Neural cell (in vitro differentiated cells): Measurements from ENCODE around the gene PLCB1. TPM values are rescaled to one million over a fixed set of nuclear protein-coding genes. Genes with fewer than 3 reads are reported as not detected.

Experiments used
- H2AFZ ChIP-seq: fragments of 200-600, 300-800 bp; sonication (generic), shearing (Covaris generic); 2 replicates; pipeline ENCODE4 v1.6.0; 2014; ENCODE audit warnings: low read depth, mild to moderate bottlenecking, antibody characterized with exemption, low read length, moderate library complexity
- H3F3A ChIP-seq: fragments of 200-600 bp; shearing (Covaris generic); 2 replicates; pipeline ENCODE4 v1.6.1; 2016; ENCODE audit warnings: mild to moderate bottlenecking, moderate library complexity, mixed read lengths, antibody characterized with exemption, low read length; ENCODE audit not compliant: insufficient read depth, poor library complexity, severe bottlenecking
- H3K27ac ChIP-seq: fragments of 200-600, 300-800 bp; sonication (generic), shearing (Covaris generic); 2 replicates; pipeline ENCODE4 v1.5.1; 2014; ENCODE audit warnings: mild to moderate bottlenecking, low read length, moderate library complexity
- H3K27me3 ChIP-seq: fragments of 300-800, 200-600 bp; sonication (generic), shearing (Covaris generic); 2 replicates; pipeline ENCODE4 v1.6.0; 2014; ENCODE audit warnings: mild to moderate bottlenecking, low read depth, low read length, moderate library complexity; ENCODE audit not compliant: insufficient read depth
- H3K36me3 ChIP-seq: fragments of 300-800, 200-600 bp; sonication (generic), shearing (Covaris generic); 2 replicates; pipeline ENCODE4 v1.5.1; 2014; ENCODE audit warnings: mild to moderate bottlenecking, antibody characterized with exemption, low read length, moderate library complexity; ENCODE audit not compliant: insufficient read depth
- H3K4me2 ChIP-seq: fragments of 300-800, 200-600 bp; sonication (generic), shearing (Covaris generic); 2 replicates; pipeline ENCODE4 v1.6.0; 2014; ENCODE audit warnings: mild to moderate bottlenecking, low read length
- H3K4me3 ChIP-seq: fragments of 300-800, 200-600 bp; sonication (generic), shearing (Covaris generic); 2 replicates; pipeline ENCODE4 v1.5.1; 2014; ENCODE audit warnings: mild to moderate bottlenecking, low read length, moderate library complexity
- H3K79me2 ChIP-seq: fragments of 200-600 bp; shearing (Covaris generic); replicated peaks from 2 replicates; pipeline ENCODE4 v1.6.0; 2014; ENCODE audit warnings: mild to moderate bottlenecking, low read length, moderate library complexity; ENCODE audit not compliant: insufficient read depth
- H3K9ac ChIP-seq: fragments of 300-800, 200-600 bp; sonication (generic), shearing (Covaris generic); 2 replicates; pipeline ENCODE4 v1.6.1; 2016; ENCODE audit warnings: mild to moderate bottlenecking, low read length, mixed read lengths
- H3K9me2 ChIP-seq: fragments of 200-600 bp; shearing (Covaris generic); 2 replicates; pipeline ENCODE4 v1.6.1; 2016; ENCODE audit warnings: mild to moderate bottlenecking, low read length, mixed read lengths; ENCODE audit not compliant: insufficient read depth
- H3K9me3 ChIP-seq: fragments of 200-600, 300-800 bp; sonication (generic), shearing (Covaris generic); 2 replicates; pipeline ENCODE4 v1.6.1; 2016; ENCODE audit warnings: mild to moderate bottlenecking, mixed run types, low read length, moderate library complexity, mixed read lengths
- H4K20me1 ChIP-seq: fragments of 200-600 bp; shearing (Covaris generic); 2 replicates; pipeline ENCODE4 v1.6.1; 2016; ENCODE audit warnings: mild to moderate bottlenecking, mixed run types; ENCODE audit not compliant: insufficient read depth
- CTCF ChIP-seq: fragments of 450-650 bp; IDR thresholded peaks from 2 replicates; pipeline ENCODE4 v1.5.1; 2014; ENCODE audit warnings: antibody characterized with exemption, mild to moderate bottlenecking, moderate library complexity; ENCODE audit not compliant: poor library complexity, severe bottlenecking
- EP300 ChIP-seq: fragments of 450-650 bp; conservative IDR thresholded peaks from 2 replicates; pipeline ENCODE4 v1.6.1; 2014; ENCODE audit warnings: antibody characterized with exemption, mild to moderate bottlenecking, moderate library complexity; ENCODE audit not compliant: poor library complexity, severe bottlenecking
- EZH2 ChIP-seq: fragments of 200-600, 300-800 bp; shearing (Covaris generic), sonication (generic); IDR thresholded peaks from 2 replicates; pipeline ENCODE4 v1.6.1; 2014; ENCODE audit warnings: antibody characterized with exemption, low read length, borderline replicate concordance, mild to moderate bottlenecking; ENCODE audit not compliant: insufficient read depth, poor library complexity, severe bottlenecking
- MXI1 ChIP-seq: fragments of 450-650 bp; conservative IDR thresholded peaks from 2 replicates; pipeline ENCODE4 v1.6.1; 2014; ENCODE audit warnings: antibody characterized with exemption, mild to moderate bottlenecking; ENCODE audit not compliant: poor library complexity, severe bottlenecking
- POLR2AphosphoS5 ChIP-seq: IDR thresholded peaks from 2 replicates; pipeline ENCODE4 v1.6.1; 2012
- RAD21 ChIP-seq: fragments of 450-650 bp; conservative IDR thresholded peaks from 2 replicates; pipeline ENCODE4 v1.6.1; 2014; ENCODE audit warnings: antibody characterized with exemption, mild to moderate bottlenecking, moderate library complexity
- SMC3 ChIP-seq: fragments of 450-650 bp; conservative IDR thresholded peaks from 2 replicates; pipeline ENCODE4 v1.6.1; 2014; ENCODE audit warnings: antibody characterized with exemption, mild to moderate bottlenecking, moderate library complexity; ENCODE audit not compliant: poor library complexity
- TAF1 ChIP-seq: IDR thresholded peaks from 2 replicates; pipeline ENCODE4 v1.6.1; 2012; ENCODE audit warnings: low read depth
- polyA plus RNA-seq: library from polyadenylated mRNA; depleted of rRNA; stranded (reverse); fragments of >200 nt; gene quantifications from 2 replicates; pipeline ENCODE4 v1.2.3, GENCODE V29; 2014
- TF ChIP-seq, protein P1 (sequence below): IDR thresholded peaks from 2 replicates; pipeline ENCODE4 v1.6.1; 2012; ENCODE audit warnings: borderline replicate concordance

PLCB1 gene
- polyA plus RNA-seq, 1 donor from 2014 or later, result 11.4 TPM

DNA sequence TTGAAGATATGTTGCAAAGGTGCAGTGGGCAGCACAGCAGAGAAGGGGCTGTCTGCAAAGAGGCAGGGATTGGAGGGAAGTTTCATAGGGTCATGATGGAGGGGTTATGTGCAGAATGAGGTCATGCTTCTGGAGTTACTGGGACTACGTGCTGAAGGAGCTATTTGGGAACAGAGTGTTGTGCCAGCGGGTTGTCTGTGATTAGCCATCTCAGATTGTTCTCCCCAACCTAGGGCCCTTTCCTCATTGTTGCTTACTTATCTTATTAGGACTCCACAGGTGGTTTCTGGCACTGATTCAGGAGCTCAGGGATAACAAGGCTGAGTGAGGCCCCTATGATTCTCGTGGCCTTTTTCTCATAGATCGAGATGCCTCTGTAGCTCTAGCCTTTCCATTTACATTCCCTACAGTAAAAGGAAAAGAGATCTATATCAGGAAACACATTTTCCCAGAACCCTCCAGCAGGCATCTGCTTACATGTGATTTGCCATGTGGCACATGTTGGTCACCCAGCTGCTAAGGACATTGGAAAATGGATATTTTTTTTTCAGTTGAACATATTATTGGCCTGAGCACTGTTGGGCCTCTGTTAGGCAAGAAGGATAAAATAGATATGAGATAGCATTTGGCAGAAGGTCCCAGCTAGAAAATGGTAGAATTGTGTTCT lies 507.2 kb downstream of the PLCB1 start:
- Histone ChIP-seq H2AFZ (no peak overlapping the region), H3K9me3 (no peaks in the 10 kb centered on the region), H3F3A (no peaks in the 10 kb centered on the region), H3K4me3 (no peak overlapping the region), H3K79me2 (no peaks in the 10 kb centered on the region), H3K27me3 (no peaks in the 10 kb centered on the region), H4K20me1 (no peaks in the 10 kb centered on the region), H3K4me2 (no peak overlapping the region), H3K36me3 (no peaks in the 10 kb centered on the region), H3K9ac (no peak overlapping the region), H3K9me2 (no peaks in the 10 kb centered on the region), H3K27ac (no peak overlapping the region)
- no peak for TF ChIP-seq SMC3
- TF ChIP-seq CTCF, result no peak

- Histone ChIP-seq H3K9me3 (no peaks in the 10 kb centered on the region), H4K20me1 (no peaks in the 10 kb centered on the region), H3K9me2 (no peaks in the 10 kb centered on the region), H2AFZ (no peak overlapping the region), H3K36me3 (no peaks in the 10 kb centered on the region), H3K4me2 (no peak overlapping the region), H3K27me3 (no peaks in the 10 kb centered on the region), H3K9ac (no peak overlapping the region), H3F3A (no peaks in the 10 kb centered on the region), H3K4me3 (no peak overlapping the region), H3K79me2 (no peaks in the 10 kb centered on the region), H3K27ac (no peak overlapping the region)
- TF ChIP-seq RAD21, result no peak
- no peak for TF ChIP-seq POLR2AphosphoS5
- no peak for TF ChIP-seq EP300
- TF ChIP-seq, protein P1, sequence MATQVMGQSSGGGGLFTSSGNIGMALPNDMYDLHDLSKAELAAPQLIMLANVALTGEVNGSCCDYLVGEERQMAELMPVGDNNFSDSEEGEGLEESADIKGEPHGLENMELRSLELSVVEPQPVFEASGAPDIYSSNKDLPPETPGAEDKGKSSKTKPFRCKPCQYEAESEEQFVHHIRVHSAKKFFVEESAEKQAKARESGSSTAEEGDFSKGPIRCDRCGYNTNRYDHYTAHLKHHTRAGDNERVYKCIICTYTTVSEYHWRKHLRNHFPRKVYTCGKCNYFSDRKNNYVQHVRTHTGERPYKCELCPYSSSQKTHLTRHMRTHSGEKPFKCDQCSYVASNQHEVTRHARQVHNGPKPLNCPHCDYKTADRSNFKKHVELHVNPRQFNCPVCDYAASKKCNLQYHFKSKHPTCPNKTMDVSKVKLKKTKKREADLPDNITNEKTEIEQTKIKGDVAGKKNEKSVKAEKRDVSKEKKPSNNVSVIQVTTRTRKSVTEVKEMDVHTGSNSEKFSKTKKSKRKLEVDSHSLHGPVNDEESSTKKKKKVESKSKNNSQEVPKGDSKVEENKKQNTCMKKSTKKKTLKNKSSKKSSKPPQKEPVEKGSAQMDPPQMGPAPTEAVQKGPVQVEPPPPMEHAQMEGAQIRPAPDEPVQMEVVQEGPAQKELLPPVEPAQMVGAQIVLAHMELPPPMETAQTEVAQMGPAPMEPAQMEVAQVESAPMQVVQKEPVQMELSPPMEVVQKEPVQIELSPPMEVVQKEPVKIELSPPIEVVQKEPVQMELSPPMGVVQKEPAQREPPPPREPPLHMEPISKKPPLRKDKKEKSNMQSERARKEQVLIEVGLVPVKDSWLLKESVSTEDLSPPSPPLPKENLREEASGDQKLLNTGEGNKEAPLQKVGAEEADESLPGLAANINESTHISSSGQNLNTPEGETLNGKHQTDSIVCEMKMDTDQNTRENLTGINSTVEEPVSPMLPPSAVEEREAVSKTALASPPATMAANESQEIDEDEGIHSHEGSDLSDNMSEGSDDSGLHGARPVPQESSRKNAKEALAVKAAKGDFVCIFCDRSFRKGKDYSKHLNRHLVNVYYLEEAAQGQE, result no peak
- no peak for TF ChIP-seq EZH2
- no peak for TF ChIP-seq TAF1
- no peak for TF ChIP-seq SMC3
- no peak for TF ChIP-seq MXI1
- no peak for TF ChIP-seq CTCF
Observed at GRCh38 chr20:8640461-8640860, 508.4 kb downstream of the PLCB1 start.
